Suprapubic skin (tissue), 4 donors: ENCODE measurements around the gene PEAR1. TPM values are rescaled to one million over a fixed set of nuclear protein-coding genes. Genes with fewer than 3 reads are reported as not detected.

Experiments used
- DNase-seq, 2 donors: peaks; one replicate each; pipeline ENCODE4 v3.0.0-alpha.2; 2019; ENCODE audit warnings: low spot score in 2 of 2
- H3K27ac ChIP-seq: fragments of 200-600 bp; sonication (generic); one replicate; pipeline ENCODE4 v1.5.1; 2019
- H3K27me3 ChIP-seq: fragments of 200-600 bp; sonication (generic); one replicate; pipeline ENCODE4 v1.5.1; 2019
- H3K36me3 ChIP-seq: fragments of 200-600 bp; sonication (generic); one replicate; pipeline ENCODE4 v1.5.1; 2019
- H3K4me1 ChIP-seq: fragments of 200-600 bp; sonication (generic); one replicate; pipeline ENCODE4 v1.5.1; 2019
- H3K4me3 ChIP-seq: fragments of 200-600 bp; sonication (generic); one replicate; pipeline ENCODE4 v1.5.1; 2019; ENCODE audit warnings: mild to moderate bottlenecking
- H3K9me3 ChIP-seq: fragments of 200-600 bp; sonication (generic); one replicate; pipeline ENCODE4 v1.5.1; 2019
- EP300 ChIP-seq: sonication (generic); formaldehyde crosslinking; IDR thresholded peaks from one replicate; pipeline ENCODE4 v1.6.1; 2017; ENCODE audit warnings: antibody characterized with exemption
- POLR2A ChIP-seq, 2 donors: fragments of 450-650 bp; IDR thresholded peaks; one replicate each; pipeline ENCODE4 v1.6.1; 2017; ENCODE audit warnings: antibody characterized with exemption in 2 of 2, mild to moderate bottlenecking in 2 of 2, moderate library complexity in 2 of 2
- POLR2AphosphoS5 ChIP-seq, 3 donors: sonication (generic); formaldehyde crosslinking; IDR thresholded peaks; one replicate each; pipeline ENCODE4 v1.6.1; 2017; ENCODE audit warnings: antibody characterized with exemption in 3 of 3
- WGBS: methylation state at CpG from one replicate; pipeline ENCODE4 v1.1.5; 2018; 5-methylcytosine and 5-hydroxymethylcytosine counted together
- total RNA-seq, 4 donors: library from RNA; depleted of rRNA; stranded (reverse); fragments of >200 nt; gene quantifications; one replicate each; pipeline ENCODE4 v1.1.0, GENCODE V29; 2016
- TF ChIP-seq, protein P1 (sequence below), 2 donors: fragments of 200-600 bp in 1 of 2; fragments of 450-650 bp in 1 of 2; sonication (generic) in 1 of 2; IDR thresholded peaks; one replicate each; pipeline ENCODE4 v1.5.1; 2016 to 2019; ENCODE audit warnings: antibody characterized with exemption in 2 of 2, mild to moderate bottlenecking in 1 of 2, moderate library complexity in 1 of 2

Gene PEAR1
- total RNA-seq, 4 donors from 2014 or later = 2.4 to 5.7 (median 3.8) TPM

GRCh38 chr1:156951371-156951770, 57.9 kb downstream of the PEAR1 start:
- Histone ChIP-seq H3K27me3 (no peaks in the 10 kb centered on the region), H3K27ac (no peak overlapping the region), H3K36me3 (peaks cover 93% of the 10 kb centered on the region), H3K4me3 (no peak overlapping the region), H3K4me1 (no peaks in the 10 kb centered on the region), H3K9me3 (no peaks in the 10 kb centered on the region)
- TF ChIP-seq POLR2AphosphoS5 (IDR thresholded peaks at IDR 0.05) (no peak), EP300 (no peak), POLR2A (IDR thresholded peaks at IDR 0.05) (no peak)
- TF ChIP-seq, protein P1, sequence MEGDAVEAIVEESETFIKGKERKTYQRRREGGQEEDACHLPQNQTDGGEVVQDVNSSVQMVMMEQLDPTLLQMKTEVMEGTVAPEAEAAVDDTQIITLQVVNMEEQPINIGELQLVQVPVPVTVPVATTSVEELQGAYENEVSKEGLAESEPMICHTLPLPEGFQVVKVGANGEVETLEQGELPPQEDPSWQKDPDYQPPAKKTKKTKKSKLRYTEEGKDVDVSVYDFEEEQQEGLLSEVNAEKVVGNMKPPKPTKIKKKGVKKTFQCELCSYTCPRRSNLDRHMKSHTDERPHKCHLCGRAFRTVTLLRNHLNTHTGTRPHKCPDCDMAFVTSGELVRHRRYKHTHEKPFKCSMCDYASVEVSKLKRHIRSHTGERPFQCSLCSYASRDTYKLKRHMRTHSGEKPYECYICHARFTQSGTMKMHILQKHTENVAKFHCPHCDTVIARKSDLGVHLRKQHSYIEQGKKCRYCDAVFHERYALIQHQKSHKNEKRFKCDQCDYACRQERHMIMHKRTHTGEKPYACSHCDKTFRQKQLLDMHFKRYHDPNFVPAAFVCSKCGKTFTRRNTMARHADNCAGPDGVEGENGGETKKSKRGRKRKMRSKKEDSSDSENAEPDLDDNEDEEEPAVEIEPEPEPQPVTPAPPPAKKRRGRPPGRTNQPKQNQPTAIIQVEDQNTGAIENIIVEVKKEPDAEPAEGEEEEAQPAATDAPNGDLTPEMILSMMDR (IDR thresholded peaks at IDR 0.05) = no peak
- WGBS = 90% methylated on average over 5 of the region's 5 CpGs
- DNase-seq = no peak

- no peaks in the 10 kb centered on the region for H3K4me1 ChIP-seq
- 76% methylated on average over 2 of the region's 2 CpGs for WGBS
These were observed 60.1 kb downstream of the PEAR1 start for GRCh38 chr1:156953571-156953970.

GRCh38 chr1:156956333-156956732, 62.8 kb downstream of the PEAR1 start:
- Histone ChIP-seq H3K36me3 (peaks cover 93% of the 10 kb centered on the region), H3K9me3 (no peaks in the 10 kb centered on the region), H3K27ac (no peak overlapping the region), H3K4me3 (no peak overlapping the region), H3K27me3 (no peaks in the 10 kb centered on the region), H3K4me1 (no peaks in the 10 kb centered on the region)
- TF ChIP-seq POLR2A (IDR thresholded peaks at IDR 0.05) (no peak), EP300 (no peak), POLR2AphosphoS5 (IDR thresholded peaks at IDR 0.05) (no peak)
- TF ChIP-seq, protein P1 (IDR thresholded peaks at IDR 0.05) = no peak
- WGBS = 94% methylated on average over 10 of the region's 10 CpGs
- DNase-seq = no peak

More at GRCh38 chr1:156953571-156953970, 60.1 kb downstream of the PEAR1 start:
- Histone ChIP-seq H3K36me3 (peaks cover 93% of the 10 kb centered on the region), H3K4me3 (no peak overlapping the region), H3K9me3 (no peaks in the 10 kb centered on the region), H3K27ac (no peak overlapping the region), H3K27me3 (no peaks in the 10 kb centered on the region)
- no peak for TF ChIP-seq POLR2A (IDR thresholded peaks at IDR 0.05)
- TF ChIP-seq POLR2AphosphoS5 (IDR thresholded peaks at IDR 0.05) = no peak
- TF ChIP-seq, protein P1 (IDR thresholded peaks at IDR 0.05) = no peak
- no peak for TF ChIP-seq EP300
- no peak for DNase-seq

GRCh38 chr1:156957634-156958033, 64.1 kb downstream of the PEAR1 start:
- no peak overlapping the region for H3K27ac ChIP-seq
- no peaks in the 10 kb centered on the region for H3K27me3 ChIP-seq
- DNase-seq = no peak
- H3K9me3 ChIP-seq = no peaks in the 10 kb centered on the region
- H3K36me3 ChIP-seq = peaks cover 93% of the 10 kb centered on the region
- H3K4me3 ChIP-seq = no peak overlapping the region
- TF ChIP-seq POLR2A (IDR thresholded peaks at IDR 0.05) = no peak
- TF ChIP-seq EP300 = no peak
- TF ChIP-seq, protein P1 (IDR thresholded peaks at IDR 0.05) = no peak
- no peak for TF ChIP-seq POLR2AphosphoS5 (IDR thresholded peaks at IDR 0.05)
- WGBS = 89% methylated on average over 3 of the region's 3 CpGs
- no peaks in the 10 kb centered on the region for H3K4me1 ChIP-seq

- Histone ChIP-seq H3K27ac (no peak overlapping the region), H3K36me3 (peaks cover 93% of the 10 kb centered on the region), H3K9me3 (no peaks in the 10 kb centered on the region), H3K27me3 (no peaks in the 10 kb centered on the region), H3K4me1 (no peaks in the 10 kb centered on the region), H3K4me3 (no peak overlapping the region)
- TF ChIP-seq, protein P1 (IDR thresholded peaks at IDR 0.05) = no peak
- no peak for TF ChIP-seq POLR2AphosphoS5 (IDR thresholded peaks at IDR 0.05)
- no peak for TF ChIP-seq EP300
- no peak for TF ChIP-seq POLR2A (IDR thresholded peaks at IDR 0.05)
- DNase-seq = no peak
- WGBS = 68% methylated on average over 2 of the region's 2 CpGs
These were observed 64.8 kb downstream of the PEAR1 start for GRCh38 chr1:156958247-156958714.
